NCI-H345 (cell line): ENCODE data around the gene ADAMTS16.

Source experiments
- DNase-seq: peaks from one replicate; lab custom pipeline; 2025; lab: John Stamatoyannopoulos, UW

The ADAMTS16 gene

GRCh38 chr5:5183189-5183699, 43.1 kb downstream of the ADAMTS16 start:
- DNase-seq: no peak

GRCh38 chr5:5183933-5184332, 43.8 kb downstream of the ADAMTS16 start:
- DNase-seq: peak; percentile 25

DNA sequence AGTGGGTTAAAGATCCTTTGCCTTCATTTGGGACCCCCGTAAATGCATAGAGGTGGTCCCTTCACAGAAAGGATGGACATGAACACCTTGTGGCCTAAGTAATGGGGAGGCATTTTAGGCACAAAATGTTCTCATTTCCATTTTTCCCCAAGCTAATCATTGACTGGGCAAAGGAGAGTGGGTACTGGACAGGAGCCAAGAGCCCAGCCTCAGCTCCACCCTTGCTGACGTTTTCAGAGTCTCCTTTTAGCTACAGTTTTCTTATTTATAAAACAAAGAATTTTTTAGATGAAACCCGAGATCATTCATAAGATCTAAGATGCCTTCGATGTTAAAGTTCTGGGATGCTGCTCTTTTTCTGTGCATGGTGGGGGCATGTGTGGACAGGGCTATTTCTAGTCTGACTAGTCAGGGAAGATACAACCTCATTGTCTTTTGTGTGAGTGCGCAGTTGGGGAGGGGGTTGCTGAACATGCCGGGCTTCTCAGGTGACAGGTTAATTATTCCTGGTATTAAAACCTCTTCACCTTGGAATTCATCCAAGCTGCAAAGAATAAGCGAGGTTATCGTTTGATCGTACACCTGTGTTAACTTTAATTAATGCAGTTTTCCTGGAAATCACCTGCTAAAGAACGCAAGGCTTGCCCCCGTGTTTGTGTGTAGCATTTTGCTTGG, 48.4 kb downstream of the ADAMTS16 start:
- peak; percentile 91 for DNase-seq

DNA sequence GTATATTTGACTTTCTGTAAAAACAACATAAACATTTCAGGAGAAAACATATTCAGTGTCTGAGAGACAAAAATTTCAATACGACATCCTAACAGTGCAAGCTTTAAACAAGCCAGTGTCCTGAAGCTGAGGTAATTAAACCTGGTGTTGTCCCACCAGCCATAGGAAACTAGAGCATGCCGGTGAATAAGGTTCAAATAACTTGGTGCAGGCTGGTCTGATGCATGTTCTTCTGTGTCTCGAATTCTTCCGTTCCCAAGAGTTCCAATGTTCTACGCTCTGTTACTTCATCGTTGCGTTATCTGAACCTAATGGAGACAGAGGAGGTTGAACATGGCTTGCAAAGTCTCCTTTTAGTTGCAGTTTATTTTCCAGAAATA, 48.9 kb downstream of the ADAMTS16 start:
- DNase-seq: no peak

DNA sequence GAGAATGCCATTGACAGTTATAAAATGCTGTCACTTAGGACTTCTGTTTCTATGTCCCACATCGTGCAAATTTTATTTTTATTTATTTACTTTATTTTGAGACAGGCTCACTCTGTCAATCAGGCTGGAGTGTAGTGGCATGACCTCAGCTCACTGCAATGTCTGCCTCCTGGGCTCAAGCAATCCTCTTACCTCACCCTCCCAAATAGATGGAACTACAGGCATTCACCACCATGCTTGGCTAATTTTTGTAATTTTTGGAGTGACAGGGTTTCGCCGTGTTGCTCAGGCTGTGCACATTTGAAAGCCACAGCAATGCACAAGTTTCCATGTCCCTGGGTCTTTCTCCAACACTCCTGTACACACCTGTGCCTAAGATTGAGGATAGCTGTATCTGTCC, 51.8 kb downstream of the ADAMTS16 start:
- DNase-seq: no peak

- DNase-seq: no peak
These were observed 52.6 kb downstream of the ADAMTS16 start for GRCh38 chr5:5192681-5193080.

DNA sequence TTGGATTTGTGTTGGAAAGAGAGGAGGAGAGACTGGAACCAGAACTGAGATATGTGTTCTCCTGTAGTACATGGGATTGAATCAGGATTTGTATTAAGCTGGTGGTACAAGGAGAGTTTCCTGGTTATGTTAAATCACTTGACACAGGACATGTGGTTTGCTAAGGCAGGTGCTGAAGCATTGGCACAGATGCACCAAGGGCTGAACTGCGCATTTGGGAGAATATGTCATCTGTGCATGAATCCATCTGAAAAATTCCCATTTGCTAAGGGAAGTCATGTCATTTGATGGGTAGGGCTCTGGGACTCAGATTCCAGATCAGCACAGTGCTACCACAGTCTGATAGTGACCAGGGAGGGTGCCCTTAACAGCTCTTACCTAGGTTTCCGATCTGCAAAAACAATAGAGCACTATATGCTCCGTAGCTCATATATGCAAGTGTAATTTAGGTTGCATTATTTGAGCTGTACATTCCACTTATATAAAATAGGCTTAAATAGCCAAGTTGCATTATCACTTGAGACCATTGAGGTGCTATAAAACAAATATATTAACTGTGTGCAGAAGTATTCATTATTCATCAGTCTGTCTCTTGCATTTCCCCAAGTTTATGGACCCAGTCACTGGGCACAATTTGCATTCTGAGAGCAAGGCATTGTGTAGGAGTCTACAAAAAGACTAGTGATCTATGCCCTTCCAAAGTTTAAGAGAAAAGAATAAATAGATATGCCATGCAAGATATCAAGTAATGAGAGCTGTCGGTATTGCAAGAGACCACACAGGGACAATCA, 55.2 kb downstream of the ADAMTS16 start:
- no peak for DNase-seq

DNA sequence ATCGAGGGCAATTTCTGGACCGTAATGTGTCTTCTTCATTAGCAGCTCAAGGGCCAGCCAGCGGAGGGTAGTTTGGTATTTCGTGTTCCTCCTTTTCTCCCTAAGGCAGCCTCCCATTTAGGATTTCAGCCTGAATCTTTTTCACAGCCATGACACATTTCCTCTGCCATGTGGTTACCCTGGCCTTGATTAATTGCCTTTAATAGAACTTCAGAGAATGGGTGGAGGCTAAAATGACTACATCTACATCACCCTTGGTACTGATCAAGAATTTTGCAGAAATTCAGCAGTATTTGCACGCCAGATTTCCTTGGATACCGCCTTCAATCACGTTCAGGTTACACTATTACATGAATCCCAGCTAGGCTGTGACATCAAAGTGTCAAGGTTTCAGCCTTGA, 58.0 kb downstream of the ADAMTS16 start:
- no peak for DNase-seq

- no peak for DNase-seq
These were observed 58.7 kb downstream of the ADAMTS16 start for GRCh38 chr5:5198815-5199214.

- peak; percentile 23 for DNase-seq
These were observed 59.4 kb downstream of the ADAMTS16 start for GRCh38 chr5:5199495-5199894.

DNA sequence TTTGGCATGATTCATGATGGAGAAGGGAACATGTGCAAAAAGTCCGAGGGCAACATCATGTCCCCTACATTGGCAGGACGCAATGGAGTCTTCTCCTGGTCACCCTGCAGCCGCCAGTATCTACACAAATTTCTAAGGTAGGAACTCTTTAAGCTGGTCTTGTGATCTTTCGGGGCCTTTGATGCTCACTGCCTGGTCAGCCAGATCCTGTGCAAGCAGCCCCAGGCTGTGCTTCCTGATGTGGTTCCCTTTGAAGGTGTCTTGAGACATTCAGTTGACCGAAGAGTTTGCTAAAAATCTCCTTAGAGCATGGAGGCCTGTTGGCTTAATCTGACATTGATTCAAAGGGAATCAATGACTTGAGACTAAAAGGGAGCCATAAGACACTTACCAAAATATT, 60.0 kb downstream of the ADAMTS16 start:
- DNase-seq: no peak

DNA sequence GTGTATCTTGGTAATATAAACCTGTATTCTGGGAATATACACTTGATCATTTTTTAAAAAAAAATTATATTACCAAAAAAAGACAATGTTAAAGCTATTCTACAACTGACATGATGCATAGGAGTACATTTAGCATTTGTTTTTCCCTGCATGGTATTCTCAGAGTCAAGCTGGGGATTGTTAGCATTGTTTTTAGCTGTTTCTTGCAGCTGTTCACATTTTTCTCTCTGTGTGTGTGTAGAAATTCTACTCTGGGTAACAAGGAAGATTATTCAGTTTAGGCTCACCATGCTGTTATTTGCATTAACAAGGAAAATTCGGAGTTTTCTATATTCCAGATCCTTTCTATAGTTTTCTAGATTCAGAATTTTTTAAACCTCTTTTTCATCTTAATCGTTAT, 62.2 kb downstream of the ADAMTS16 start:
- DNase-seq: no peak

GRCh38 chr5:5203451-5203850, 63.3 kb downstream of the ADAMTS16 start:
- DNase-seq: no peak

DNA sequence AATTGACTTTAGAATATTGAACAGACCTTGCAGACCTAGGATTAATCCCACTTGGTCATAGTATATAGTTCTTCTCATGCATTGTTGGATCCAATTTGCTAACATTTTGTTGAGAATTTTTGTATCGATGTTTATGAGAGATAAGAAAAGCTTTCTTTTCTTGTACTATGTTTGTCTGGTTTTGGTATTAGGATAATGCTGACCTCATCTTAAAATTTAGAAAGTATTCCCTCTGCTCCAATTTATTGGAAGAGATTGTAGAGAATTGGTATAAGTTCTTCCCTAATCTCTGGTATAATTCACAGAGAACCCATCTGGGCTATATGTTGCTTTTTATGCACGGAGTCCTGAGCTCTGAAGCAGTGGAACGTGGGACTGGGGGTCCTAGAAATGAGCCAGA, 67.7 kb downstream of the ADAMTS16 start:
- no peak for DNase-seq

DNA sequence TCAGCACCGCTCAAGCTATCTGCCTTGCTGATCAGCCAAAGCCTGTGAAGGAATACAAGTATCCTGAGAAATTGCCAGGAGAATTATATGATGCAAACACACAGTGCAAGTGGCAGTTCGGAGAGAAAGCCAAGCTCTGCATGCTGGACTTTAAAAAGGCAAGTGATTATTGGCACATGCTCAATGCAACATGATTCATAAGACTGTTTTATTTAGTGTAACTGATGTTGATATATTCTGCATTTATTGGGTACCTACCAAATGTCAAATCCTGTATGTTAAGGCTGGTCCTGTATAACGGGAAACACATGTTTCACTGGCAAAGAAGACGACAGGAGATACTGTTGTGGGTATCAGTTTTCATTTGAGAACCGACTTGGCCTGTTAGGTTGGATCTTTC, 69.0 kb downstream of the ADAMTS16 start:
- DNase-seq: no peak

GRCh38 chr5:5209510-5210286, 69.6 kb downstream of the ADAMTS16 start:
- no peak for DNase-seq

GRCh38 chr5:5217371-5217770, 77.2 kb downstream of the ADAMTS16 start:
- DNase-seq: no peak

DNA sequence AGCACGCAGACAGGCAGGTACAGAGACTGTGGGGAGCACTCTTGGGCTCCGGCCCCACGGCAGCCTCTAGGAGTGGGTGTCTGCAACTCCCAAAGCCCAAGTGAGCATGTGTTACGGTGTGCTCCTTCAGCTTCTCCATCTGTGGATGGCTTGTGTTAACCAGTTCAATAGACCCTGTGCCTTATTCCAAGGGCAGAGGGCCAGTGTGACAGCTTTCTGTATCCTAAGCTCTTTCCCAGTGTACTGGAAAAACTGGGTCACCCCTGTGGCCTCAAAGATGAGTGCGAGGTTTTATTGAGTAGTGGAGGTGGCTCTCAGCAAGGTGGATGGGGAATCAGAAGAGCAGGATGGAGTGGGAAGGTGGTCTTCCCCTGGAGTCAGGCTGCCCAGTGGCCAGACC, 78.3 kb downstream of the ADAMTS16 start:
- DNase-seq: no peak

DNA sequence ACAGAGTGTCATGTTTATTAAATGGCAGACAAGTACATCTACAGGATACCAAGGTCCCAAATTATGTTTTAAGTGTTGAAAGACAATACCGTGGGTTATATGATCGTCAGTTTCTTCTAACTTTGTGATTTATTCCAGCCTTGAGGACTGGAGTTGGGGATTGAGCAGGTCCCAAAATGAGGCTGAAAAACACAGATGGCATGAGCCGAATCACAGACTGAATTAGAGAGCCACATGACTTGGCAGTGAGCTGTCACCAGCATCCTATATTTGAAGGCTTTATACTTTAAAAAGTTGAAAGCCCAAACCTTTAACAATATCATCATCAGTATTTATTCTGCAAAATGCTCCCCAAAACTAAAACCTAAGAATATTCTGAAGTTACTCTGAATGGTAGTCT, 79.4 kb downstream of the ADAMTS16 start:
- DNase-seq: no peak

- DNase-seq: no peak
These were observed 80.9 kb downstream of the ADAMTS16 start for GRCh38 chr5:5220901-5221631.

GRCh38 chr5:5221724-5222123, 81.6 kb downstream of the ADAMTS16 start:
- DNase-seq: no peak

DNA sequence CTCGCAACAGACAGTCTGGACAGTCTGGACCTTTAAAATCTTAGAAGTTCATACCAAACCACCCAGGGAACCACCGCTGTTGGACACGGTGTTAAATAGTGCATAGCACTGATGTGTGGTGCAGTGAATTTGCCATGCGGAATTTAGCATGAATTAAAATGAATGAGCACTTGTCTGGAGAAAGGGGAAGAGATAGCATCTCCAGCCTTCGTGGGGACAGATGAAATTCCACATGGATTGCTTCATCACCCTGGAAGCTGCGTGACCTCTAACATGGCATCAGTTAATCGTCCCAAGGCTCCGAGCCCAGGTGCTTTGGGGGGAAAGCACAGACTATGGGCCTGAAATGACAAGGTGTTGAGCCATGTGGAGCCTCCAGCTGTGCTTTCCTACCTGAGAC, 91.4 kb downstream of the ADAMTS16 start:
- DNase-seq: no peak
